ENCODE data around the gene NVL.
A peak's percentile ranks its signal among the peaks of the same experiment; 100 is the strongest.
"Not testable (repeated sequence)": the region's sequence is repeated elsewhere in the genome, so short reads cannot be mapped to it uniquely, and the experiment has no call there.

The NVL gene

DNA sequence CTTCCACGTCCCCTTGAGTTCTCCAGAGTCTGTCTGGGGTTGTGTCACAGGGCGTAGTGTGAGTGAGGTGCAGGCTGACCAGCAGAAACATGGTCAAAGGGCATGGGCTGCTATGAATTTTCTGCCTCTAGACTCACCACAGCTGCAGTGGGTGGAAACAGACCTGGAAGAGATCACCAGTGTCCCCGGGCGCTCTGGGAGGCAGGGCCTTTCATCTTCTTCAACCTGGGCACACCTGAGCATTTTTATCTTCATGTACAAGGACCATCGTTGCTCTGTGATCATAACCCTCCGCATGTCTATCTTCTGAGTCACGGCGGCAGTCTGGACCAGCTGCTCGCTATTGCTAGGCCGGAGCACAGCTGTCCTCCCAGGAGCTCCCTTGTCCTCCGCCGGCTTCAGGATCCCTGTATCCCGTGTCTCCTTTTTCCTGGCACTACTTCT lies 117.3 kb downstream of the NVL start:
- Histone ChIP-seq H3K9me3 (ENCODE audit: control insufficient read depth, insufficient read depth, low read length) (no peaks in the 10 kb centered on the region), H3K4me3 (ENCODE audit: low read length) (no peak overlapping the region), H3K4me1 (ENCODE audit: control insufficient read depth, low read length) (peaks cover 48% of the 10 kb centered on the region), H3K36me3 (ENCODE audit: control insufficient read depth, low read length) (no peaks in the 10 kb centered on the region), H3K9me2 (replicated peaks; ENCODE audit: control insufficient read depth, low read length) (no peaks in the 10 kb centered on the region), H4K20me1 (ENCODE audit: control insufficient read depth, insufficient read depth, low read depth, low read length) (no peaks in the 10 kb centered on the region), H3K27ac (ENCODE audit: low read depth, low read length) (no peak overlapping the region), H3K4me2 (ENCODE audit: low read length) (no peak overlapping the region), H3F3A (ENCODE audit: control insufficient read depth, insufficient read depth) (no peaks in the 10 kb centered on the region), H3K79me2 (ENCODE audit: control insufficient read depth, low read length) (no peaks in the 10 kb centered on the region), H3K27me3 (ENCODE audit: control insufficient read depth, low read length) (no peaks in the 10 kb centered on the region)
- TF ChIP-seq EZH2phosphoT487 (IDR thresholded peaks at IDR 0.05; ENCODE audit: borderline replicate concordance, low read length), result no peak
- TF ChIP-seq, protein P1, sequence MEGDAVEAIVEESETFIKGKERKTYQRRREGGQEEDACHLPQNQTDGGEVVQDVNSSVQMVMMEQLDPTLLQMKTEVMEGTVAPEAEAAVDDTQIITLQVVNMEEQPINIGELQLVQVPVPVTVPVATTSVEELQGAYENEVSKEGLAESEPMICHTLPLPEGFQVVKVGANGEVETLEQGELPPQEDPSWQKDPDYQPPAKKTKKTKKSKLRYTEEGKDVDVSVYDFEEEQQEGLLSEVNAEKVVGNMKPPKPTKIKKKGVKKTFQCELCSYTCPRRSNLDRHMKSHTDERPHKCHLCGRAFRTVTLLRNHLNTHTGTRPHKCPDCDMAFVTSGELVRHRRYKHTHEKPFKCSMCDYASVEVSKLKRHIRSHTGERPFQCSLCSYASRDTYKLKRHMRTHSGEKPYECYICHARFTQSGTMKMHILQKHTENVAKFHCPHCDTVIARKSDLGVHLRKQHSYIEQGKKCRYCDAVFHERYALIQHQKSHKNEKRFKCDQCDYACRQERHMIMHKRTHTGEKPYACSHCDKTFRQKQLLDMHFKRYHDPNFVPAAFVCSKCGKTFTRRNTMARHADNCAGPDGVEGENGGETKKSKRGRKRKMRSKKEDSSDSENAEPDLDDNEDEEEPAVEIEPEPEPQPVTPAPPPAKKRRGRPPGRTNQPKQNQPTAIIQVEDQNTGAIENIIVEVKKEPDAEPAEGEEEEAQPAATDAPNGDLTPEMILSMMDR (IDR thresholded peaks at IDR 0.05; ENCODE audit: low read depth, low read length, poor library complexity, severe bottlenecking), result no peak

DNA sequence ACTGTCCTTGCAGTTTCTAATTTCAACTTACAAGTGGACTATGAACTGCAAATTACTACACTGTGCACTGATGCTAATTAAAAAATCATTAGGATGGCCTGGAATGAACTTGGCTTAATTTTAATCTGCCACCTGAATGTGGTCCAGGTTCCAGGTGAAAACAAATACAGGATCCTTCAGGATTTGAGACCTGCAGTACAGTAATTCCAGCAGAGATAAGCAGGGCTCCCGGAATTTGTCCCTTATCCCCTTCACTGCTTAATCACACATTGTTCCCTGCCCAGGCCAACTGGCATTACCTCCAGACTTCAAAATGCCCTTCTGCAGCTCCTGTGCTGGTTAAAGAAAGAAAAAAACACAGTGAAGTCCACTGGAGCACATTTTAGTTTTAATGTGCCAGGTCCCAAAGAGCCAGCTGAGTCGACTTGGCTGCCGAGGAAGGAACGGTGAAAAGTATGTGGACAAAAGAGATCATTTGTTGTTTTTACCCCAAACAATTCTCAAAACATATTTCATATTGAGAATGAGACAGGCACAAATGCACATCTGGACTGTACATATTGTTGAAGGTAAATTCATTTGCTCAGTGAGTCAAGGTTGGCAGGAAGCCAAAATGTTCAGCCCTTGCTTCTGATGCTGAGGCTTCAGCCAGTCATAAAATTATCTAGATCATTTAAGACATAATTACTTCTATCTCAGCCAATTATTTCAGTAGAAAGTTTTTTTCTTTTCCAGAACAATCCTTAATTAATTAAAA lies 118.6 kb downstream of the NVL start:
- no peaks in the 10 kb centered on the region for H3K9me3 ChIP-seq (ENCODE audit: control insufficient read depth, insufficient read depth, low read length)
- H3K36me3 ChIP-seq (ENCODE audit: control insufficient read depth, low read length), result no peaks in the 10 kb centered on the region
- no peak overlapping the region for H3K4me3 ChIP-seq (ENCODE audit: low read length)
- H4K20me1 ChIP-seq (ENCODE audit: control insufficient read depth, insufficient read depth, low read depth, low read length), result no peaks in the 10 kb centered on the region
- H3K27me3 ChIP-seq (ENCODE audit: control insufficient read depth, low read length), result no peaks in the 10 kb centered on the region
- H3K4me2 ChIP-seq (ENCODE audit: low read length), result peak overlapping the region; percentile 18
- TF ChIP-seq EZH2phosphoT487 (IDR thresholded peaks at IDR 0.05; ENCODE audit: borderline replicate concordance, low read length), result no peak
- TF ChIP-seq, protein P1 (IDR thresholded peaks at IDR 0.05; ENCODE audit: low read depth, low read length, poor library complexity, severe bottlenecking), result no peak
- H3K27ac ChIP-seq (ENCODE audit: low read depth, low read length), result no peak overlapping the region
- H3F3A ChIP-seq (ENCODE audit: control insufficient read depth, insufficient read depth), result no peaks in the 10 kb centered on the region
- H3K4me1 ChIP-seq (ENCODE audit: control insufficient read depth, low read length), result peaks cover 44% of the 10 kb centered on the region
- H3K9me2 ChIP-seq (replicated peaks; ENCODE audit: control insufficient read depth, low read length), result no peaks in the 10 kb centered on the region
- no peaks in the 10 kb centered on the region for H3K79me2 ChIP-seq (ENCODE audit: control insufficient read depth, low read length)

DNA sequence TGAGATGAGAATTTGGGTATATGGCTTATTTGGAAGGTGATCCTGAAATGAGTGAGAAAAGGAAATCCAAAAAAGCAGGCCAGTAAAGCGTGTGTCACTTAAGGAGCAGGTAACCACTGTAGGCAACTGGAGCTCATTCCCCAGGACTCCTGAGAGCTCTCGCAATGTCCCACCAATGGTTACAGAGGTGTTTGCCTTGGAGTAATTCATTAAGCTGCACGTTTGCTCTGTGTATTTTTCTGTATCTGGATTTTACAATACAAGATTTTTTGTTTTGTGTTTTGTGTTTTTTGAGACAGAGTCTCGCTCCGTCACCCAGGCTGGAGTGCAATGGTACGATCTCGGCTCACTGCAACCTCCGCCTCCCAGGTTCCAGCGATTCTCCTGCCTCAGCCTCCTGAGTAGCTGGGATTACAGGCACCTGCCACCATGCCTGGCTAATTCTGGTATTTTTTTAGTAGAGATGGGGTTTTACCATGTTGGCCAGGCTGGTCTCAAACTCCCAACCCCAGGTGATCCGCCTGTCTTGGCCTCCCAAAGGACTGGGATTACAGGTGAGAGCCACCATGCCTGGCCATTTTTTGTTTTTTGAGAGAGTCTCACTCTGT lies 123.9 kb downstream of the NVL start:
- H4K20me1 ChIP-seq (ENCODE audit: control insufficient read depth, insufficient read depth, low read depth, low read length); H3K27me3 ChIP-seq (ENCODE audit: control insufficient read depth, low read length); H3K36me3 ChIP-seq (ENCODE audit: control insufficient read depth, low read length); H3K9me3 ChIP-seq (ENCODE audit: control insufficient read depth, insufficient read depth, low read length); H3K79me2 ChIP-seq (ENCODE audit: control insufficient read depth, low read length); H3K27ac ChIP-seq (ENCODE audit: low read depth, low read length); H3K9me2 ChIP-seq (replicated peaks; ENCODE audit: control insufficient read depth, low read length); H3F3A ChIP-seq (ENCODE audit: control insufficient read depth, insufficient read depth); H3K4me3 ChIP-seq (ENCODE audit: low read length): not testable (repeated sequence)
- Histone ChIP-seq H3K4me2 (ENCODE audit: low read length) (peak overlapping the region; percentile 85; the same call in 1 of the 2 replicates), H3K4me1 (ENCODE audit: control insufficient read depth, low read length) (peaks cover 55% of the 10 kb centered on the region)

DNA sequence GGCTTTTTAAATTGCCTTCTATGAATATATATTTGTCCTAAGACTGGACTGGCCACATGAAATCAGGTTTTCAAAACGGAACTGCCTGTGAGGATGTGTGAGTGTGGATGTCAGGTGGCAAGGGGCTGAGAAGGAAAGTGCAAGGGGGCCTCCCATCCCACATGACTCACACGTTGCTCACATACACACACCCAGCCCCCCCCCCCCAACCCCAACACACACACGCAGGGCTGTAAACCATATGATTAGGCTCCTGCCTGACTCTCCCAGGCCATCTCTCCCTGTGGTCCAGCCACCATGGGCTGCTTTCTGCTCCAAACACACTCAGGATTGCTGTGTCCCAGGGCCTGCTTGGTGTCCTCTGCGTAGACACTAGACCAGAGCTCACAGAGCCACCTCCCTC lies 124.5 kb downstream of the NVL start:
- Histone ChIP-seq H3F3A (ENCODE audit: control insufficient read depth, insufficient read depth) (peaks cover 9% of the 10 kb centered on the region), H4K20me1 (ENCODE audit: control insufficient read depth, insufficient read depth, low read depth, low read length) (no peaks in the 10 kb centered on the region), H3K27me3 (ENCODE audit: control insufficient read depth, low read length) (no peaks in the 10 kb centered on the region), H3K36me3 (ENCODE audit: control insufficient read depth, low read length) (no peaks in the 10 kb centered on the region), H3K9me2 (replicated peaks; ENCODE audit: control insufficient read depth, low read length) (no peaks in the 10 kb centered on the region), H3K4me3 (ENCODE audit: low read length) (peak overlapping the region; percentile 42; the same call in 1 of the 2 replicates), H3K4me1 (ENCODE audit: control insufficient read depth, low read length) (peaks cover 57% of the 10 kb centered on the region), H3K27ac (ENCODE audit: low read depth, low read length) (no peak overlapping the region), H3K79me2 (ENCODE audit: control insufficient read depth, low read length) (no peaks in the 10 kb centered on the region), H3K4me2 (ENCODE audit: low read length) (peak overlapping the region; percentile 85), H3K9me3 (ENCODE audit: control insufficient read depth, insufficient read depth, low read length) (no peaks in the 10 kb centered on the region)
- TF ChIP-seq, protein P1 (IDR thresholded peaks at IDR 0.05; ENCODE audit: low read depth, low read length, poor library complexity, severe bottlenecking), result no peak
- no peak for TF ChIP-seq EZH2phosphoT487 (IDR thresholded peaks at IDR 0.05; ENCODE audit: borderline replicate concordance, low read length)
